ENCODE measurements around the gene PLA2G3. TPM values are rescaled to one million over a fixed set of nuclear protein-coding genes. Genes with fewer than 3 reads are reported as not detected.

PLA2G3 gene
- total and polyA plus RNA-seq, 2 of the 8 experiments (the other 6 are each of a cell fraction or from before 2014, with no cell fraction given) = 18.1 to 25.9 TPM

DNA sequence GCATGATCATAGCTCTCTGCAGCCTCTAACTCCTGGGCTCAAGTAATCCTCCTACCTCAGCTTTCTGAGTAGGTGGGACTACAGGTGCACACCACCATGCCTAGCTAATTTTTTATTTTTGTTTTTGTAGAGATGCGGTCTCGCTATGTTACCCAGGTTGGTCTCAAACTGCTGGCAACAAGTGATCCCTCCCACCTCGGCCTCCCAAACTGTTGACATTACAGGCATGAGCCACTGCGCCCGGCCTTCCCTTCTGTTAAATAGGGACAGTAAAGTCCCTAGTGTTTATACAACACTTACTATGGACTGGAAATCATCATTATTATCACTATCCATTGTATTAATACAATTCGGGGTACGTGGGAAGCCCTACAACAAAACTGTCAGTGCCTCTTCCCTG, 45.6 kb downstream of the PLA2G3 start (continued):
- no peak for TF ChIP-seq HDAC2 (IDR thresholded peaks at IDR 0.05; ENCODE audit: borderline replicate concordance in 1 of 2, low read depth in 2 of 2, low read length in 2 of 2)
- TF ChIP-seq CBX8 (IDR thresholded peaks at IDR 0.05; ENCODE audit: borderline replicate concordance, low read depth, low read length) = no peak
- no peak for TF ChIP-seq RFX5 (IDR thresholded peaks at IDR 0.05; ENCODE audit: borderline replicate concordance, low read depth, low read length)
- TF ChIP-seq, protein P1, sequence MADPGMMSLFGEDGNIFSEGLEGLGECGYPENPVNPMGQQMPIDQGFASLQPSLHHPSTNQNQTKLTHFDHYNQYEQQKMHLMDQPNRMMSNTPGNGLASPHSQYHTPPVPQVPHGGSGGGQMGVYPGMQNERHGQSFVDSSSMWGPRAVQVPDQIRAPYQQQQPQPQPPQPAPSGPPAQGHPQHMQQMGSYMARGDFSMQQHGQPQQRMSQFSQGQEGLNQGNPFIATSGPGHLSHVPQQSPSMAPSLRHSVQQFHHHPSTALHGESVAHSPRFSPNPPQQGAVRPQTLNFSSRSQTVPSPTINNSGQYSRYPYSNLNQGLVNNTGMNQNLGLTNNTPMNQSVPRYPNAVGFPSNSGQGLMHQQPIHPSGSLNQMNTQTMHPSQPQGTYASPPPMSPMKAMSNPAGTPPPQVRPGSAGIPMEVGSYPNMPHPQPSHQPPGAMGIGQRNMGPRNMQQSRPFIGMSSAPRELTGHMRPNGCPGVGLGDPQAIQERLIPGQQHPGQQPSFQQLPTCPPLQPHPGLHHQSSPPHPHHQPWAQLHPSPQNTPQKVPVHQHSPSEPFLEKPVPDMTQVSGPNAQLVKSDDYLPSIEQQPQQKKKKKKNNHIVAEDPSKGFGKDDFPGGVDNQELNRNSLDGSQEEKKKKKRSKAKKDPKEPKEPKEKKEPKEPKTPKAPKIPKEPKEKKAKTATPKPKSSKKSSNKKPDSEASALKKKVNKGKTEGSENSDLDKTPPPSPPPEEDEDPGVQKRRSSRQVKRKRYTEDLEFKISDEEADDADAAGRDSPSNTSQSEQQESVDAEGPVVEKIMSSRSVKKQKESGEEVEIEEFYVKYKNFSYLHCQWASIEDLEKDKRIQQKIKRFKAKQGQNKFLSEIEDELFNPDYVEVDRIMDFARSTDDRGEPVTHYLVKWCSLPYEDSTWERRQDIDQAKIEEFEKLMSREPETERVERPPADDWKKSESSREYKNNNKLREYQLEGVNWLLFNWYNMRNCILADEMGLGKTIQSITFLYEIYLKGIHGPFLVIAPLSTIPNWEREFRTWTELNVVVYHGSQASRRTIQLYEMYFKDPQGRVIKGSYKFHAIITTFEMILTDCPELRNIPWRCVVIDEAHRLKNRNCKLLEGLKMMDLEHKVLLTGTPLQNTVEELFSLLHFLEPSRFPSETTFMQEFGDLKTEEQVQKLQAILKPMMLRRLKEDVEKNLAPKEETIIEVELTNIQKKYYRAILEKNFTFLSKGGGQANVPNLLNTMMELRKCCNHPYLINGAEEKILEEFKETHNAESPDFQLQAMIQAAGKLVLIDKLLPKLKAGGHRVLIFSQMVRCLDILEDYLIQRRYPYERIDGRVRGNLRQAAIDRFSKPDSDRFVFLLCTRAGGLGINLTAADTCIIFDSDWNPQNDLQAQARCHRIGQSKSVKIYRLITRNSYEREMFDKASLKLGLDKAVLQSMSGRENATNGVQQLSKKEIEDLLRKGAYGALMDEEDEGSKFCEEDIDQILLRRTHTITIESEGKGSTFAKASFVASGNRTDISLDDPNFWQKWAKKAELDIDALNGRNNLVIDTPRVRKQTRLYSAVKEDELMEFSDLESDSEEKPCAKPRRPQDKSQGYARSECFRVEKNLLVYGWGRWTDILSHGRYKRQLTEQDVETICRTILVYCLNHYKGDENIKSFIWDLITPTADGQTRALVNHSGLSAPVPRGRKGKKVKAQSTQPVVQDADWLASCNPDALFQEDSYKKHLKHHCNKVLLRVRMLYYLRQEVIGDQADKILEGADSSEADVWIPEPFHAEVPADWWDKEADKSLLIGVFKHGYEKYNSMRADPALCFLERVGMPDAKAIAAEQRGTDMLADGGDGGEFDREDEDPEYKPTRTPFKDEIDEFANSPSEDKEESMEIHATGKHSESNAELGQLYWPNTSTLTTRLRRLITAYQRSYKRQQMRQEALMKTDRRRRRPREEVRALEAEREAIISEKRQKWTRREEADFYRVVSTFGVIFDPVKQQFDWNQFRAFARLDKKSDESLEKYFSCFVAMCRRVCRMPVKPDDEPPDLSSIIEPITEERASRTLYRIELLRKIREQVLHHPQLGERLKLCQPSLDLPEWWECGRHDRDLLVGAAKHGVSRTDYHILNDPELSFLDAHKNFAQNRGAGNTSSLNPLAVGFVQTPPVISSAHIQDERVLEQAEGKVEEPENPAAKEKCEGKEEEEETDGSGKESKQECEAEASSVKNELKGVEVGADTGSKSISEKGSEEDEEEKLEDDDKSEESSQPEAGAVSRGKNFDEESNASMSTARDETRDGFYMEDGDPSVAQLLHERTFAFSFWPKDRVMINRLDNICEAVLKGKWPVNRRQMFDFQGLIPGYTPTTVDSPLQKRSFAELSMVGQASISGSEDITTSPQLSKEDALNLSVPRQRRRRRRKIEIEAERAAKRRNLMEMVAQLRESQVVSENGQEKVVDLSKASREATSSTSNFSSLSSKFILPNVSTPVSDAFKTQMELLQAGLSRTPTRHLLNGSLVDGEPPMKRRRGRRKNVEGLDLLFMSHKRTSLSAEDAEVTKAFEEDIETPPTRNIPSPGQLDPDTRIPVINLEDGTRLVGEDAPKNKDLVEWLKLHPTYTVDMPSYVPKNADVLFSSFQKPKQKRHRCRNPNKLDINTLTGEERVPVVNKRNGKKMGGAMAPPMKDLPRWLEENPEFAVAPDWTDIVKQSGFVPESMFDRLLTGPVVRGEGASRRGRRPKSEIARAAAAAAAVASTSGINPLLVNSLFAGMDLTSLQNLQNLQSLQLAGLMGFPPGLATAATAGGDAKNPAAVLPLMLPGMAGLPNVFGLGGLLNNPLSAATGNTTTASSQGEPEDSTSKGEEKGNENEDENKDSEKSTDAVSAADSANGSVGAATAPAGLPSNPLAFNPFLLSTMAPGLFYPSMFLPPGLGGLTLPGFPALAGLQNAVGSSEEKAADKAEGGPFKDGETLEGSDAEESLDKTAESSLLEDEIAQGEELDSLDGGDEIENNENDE (IDR thresholded peaks at IDR 0.05; ENCODE audit: insufficient replicate concordance, low read length) = no peak
- no peak for TF ChIP-seq SIN3A (conservative IDR thresholded peaks at IDR 0.05 in 1 of 2, IDR thresholded peaks at IDR 0.05 in 1 of 2; ENCODE audit: low read depth in 1 of 2, low read length in 2 of 2)
- TF ChIP-seq KDM4A (IDR thresholded peaks at IDR 0.05; ENCODE audit: low read depth, low read length, severe bottlenecking) = no peak
- no peak for TF ChIP-seq TAF7 (optimal IDR thresholded peaks at IDR 0.05; ENCODE audit: borderline replicate concordance, low read depth, low read length)

Data from H1 (cell line).